Measurements from ENCODE around the gene VAV1. TPM values are rescaled to one million over a fixed set of nuclear protein-coding genes. Genes with fewer than 3 reads are reported as not detected.
A peak's percentile ranks its signal among the peaks of the same experiment; 100 is the strongest.

The VAV1 gene
- total RNA-seq, 2 experiments from 2014 or later: 77.9 to 84.5 TPM

DNA sequence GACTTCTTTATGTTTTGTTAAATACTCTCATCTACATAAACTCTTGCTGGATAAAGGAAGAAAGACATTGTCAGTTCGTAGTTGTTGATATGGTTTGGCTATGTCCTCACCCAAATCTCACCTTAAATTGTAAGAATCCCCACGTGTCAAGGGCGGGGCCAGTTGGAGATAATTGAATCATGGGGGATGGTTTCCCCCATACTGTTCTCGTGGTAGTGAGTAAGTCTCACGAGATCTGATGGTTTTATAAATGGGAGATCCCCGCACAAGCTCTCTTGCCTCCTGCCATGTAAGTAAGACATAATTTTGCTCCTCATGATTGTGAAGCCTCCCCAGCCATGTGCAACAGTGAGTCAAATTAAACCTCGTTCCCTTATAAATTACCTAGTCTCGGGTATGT lies 118.4 kb downstream of the VAV1 start:
- POLR2A ChIA-PET: no interaction called here
- H3K36me3 Mint-ChIP-seq: peaks cover 26% of the 10 kb centered on the region
- H3K27ac Mint-ChIP-seq: peak overlapping the region; percentile 82
- DNase-seq: peak; percentile 72
- intact Hi-C loops (cut with micrococcal nuclease): no loop called here
- H3K4me3 Mint-ChIP-seq: peak overlapping the region; percentile 22
- peaks cover 41% of the 10 kb centered on the region for H3K9me3 Mint-ChIP-seq
- CTCF ChIA-PET: interaction anchor here (0.6 to 1.6 kb wide), 5 partner anchors 27 to 843 kb away, joined by 3 to 5 read pairs (median 4); no protein-coding TSS in a partner anchor
- H3K4me1 Mint-ChIP-seq (ENCODE audit: low read depth): peaks cover 70% of the 10 kb centered on the region
- H3K27me3 Mint-ChIP-seq: no peaks in the 10 kb centered on the region

DNA sequence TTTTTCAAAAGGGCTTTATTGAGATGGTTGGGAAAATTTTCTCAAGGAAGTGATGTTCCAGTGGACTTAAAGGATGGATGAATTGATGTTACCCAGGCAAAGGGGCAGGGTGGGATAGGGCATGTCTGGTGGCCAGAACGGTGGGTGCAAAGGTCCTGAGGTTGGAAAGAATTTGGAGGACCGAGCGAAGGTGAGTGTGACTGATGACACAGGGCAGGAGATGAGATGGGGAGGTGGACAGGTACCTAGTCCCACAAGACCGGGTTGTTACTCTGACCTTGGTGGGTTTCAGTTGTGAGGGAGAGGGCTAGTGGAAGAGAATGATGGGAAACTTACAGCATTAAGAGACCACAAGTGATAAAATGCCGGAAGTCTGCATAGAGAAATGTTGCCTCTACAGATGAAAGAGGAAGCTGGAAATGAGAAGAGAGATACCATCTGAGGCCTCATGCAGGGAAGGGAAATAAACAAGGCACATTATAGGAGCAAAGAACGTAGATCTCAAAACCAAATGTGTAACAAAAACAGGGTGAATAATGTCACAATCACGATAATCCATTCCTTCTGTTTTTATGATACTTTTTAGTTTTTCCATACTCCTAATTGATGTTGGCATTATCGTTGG lies 119.4 kb downstream of the VAV1 start:
- Mint-ChIP-seq H3K27me3 (no peaks in the 10 kb centered on the region), H3K36me3 (peaks cover 32% of the 10 kb centered on the region), H3K27ac (peak overlapping the region; percentile 85), H3K4me1 (ENCODE audit: low read depth) (peaks cover 65% of the 10 kb centered on the region), H3K9me3 (peaks cover 45% of the 10 kb centered on the region), H3K4me3 (peak overlapping the region; percentile 44)
- peak; percentile 10 for DNase-seq
- ChIA-PET CTCF (no interaction called here), POLR2A (no interaction called here)
- intact Hi-C loops (cut with micrococcal nuclease): no loop called here

DNA sequence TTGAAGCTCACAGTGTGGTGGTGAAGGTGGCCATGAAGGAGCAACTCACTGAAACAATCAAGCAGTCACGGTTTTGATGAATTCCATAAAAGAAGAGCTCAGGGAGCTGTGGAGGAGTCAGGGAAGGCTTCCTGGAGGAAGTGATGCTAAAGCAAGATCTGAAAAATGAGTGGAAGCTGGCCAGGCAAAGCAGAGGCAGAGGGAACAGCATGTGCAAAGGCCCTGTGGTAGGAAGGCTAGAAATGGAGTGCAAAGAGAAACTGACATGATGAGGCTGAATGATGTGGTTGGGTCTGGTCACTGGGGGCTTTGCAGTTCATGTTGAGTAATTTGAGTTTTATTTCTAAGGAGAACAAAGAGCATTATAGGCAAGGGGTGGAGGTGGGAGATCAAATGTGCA lies 121.8 kb downstream of the VAV1 start:
- H3K9me3 Mint-ChIP-seq: peaks cover 53% of the 10 kb centered on the region
- ChIA-PET CTCF (no interaction called here), POLR2A (no interaction called here)
- no peaks in the 10 kb centered on the region for H3K27me3 Mint-ChIP-seq
- no peak overlapping the region for H3K27ac Mint-ChIP-seq
- peaks cover 43% of the 10 kb centered on the region for H3K4me1 Mint-ChIP-seq (ENCODE audit: low read depth)
- no peak overlapping the region for H3K4me3 Mint-ChIP-seq
- intact Hi-C loops (cut with micrococcal nuclease): no loop called here
- peaks cover 51% of the 10 kb centered on the region for H3K36me3 Mint-ChIP-seq
- DNase-seq: no peak

- Mint-ChIP-seq H3K27me3 (no peaks in the 10 kb centered on the region), H3K4me3 (no peak overlapping the region), H3K9me3 (peaks cover 42% of the 10 kb centered on the region), H3K4me1 (ENCODE audit: low read depth) (no peaks in the 10 kb centered on the region), H3K36me3 (peaks cover 41% of the 10 kb centered on the region), H3K27ac (no peak overlapping the region)
- DNase-seq: no peak
- intact Hi-C loops (cut with micrococcal nuclease): no loop called here
- CTCF ChIA-PET: no interaction called here
- POLR2A ChIA-PET: no interaction called here
Observed at GRCh38 chr19:6903446-6903845, 130.9 kb downstream of the VAV1 start.

- no peak overlapping the region for H3K27ac Mint-ChIP-seq
- H3K36me3 Mint-ChIP-seq: peaks cover 22% of the 10 kb centered on the region
- no peak overlapping the region for H3K4me3 Mint-ChIP-seq
- H3K9me3 Mint-ChIP-seq: peaks cover 22% of the 10 kb centered on the region
- ChIA-PET POLR2A (no interaction called here), CTCF (no interaction called here)
- H3K27me3 Mint-ChIP-seq: no peaks in the 10 kb centered on the region
- H3K4me1 Mint-ChIP-seq (ENCODE audit: low read depth): no peaks in the 10 kb centered on the region
- intact Hi-C loops (cut with micrococcal nuclease): no loop called here
- DNase-seq: no peak
Observed at GRCh38 chr19:6906559-6907060, 134.1 kb downstream of the VAV1 start.

Small RNA genes within 50 kb of the gene (microRNA-seq; reads per million reads assigned to microRNA genes)
- gene MIR6791 (ENCODE audit: borderline microRNAs expressed, borderline number of aligned reads, borderline replicate concordance): not detected

Other genes starting within 250 kb of the VAV1 start
- 1 to 10 TPM; 1.2 to 1.4 TPM for gene TNFSF9, start 241.7 kb upstream of the VAV1 start, total RNA-seq
- gene CD70, start 181.6 kb upstream of the VAV1 start, total RNA-seq: 10 to 100 TPM in 1 of 2 experiments, 1 to 10 TPM in 1; 8.4 to 10.7 TPM
- gene TNFSF14, start 102.5 kb upstream of the VAV1 start, total RNA-seq: 10 to 100 TPM; 36.5 to 38.6 TPM
- 1 to 10 TPM; 1.2 to 2.4 TPM for gene C3, start 52.1 kb upstream of the VAV1 start, total RNA-seq
- gene GPR108, start 35.1 kb upstream of the VAV1 start, total RNA-seq: 10 to 100 TPM; 72.1 to 75.4 TPM
- 10 to 100 TPM; 55.9 to 56.2 TPM for gene TRIP10, start 33.0 kb upstream of the VAV1 start, total RNA-seq
- 10 to 100 TPM; 17.1 to 18.2 TPM for gene SH2D3A, start 5.3 kb upstream of the VAV1 start, total RNA-seq
- 1 to 10 TPM; 6.6 to 6.8 TPM for gene ADGRE1, start 114.9 kb downstream of the VAV1 start, total RNA-seq
- not detected for gene MBD3L2B, start 248.7 kb downstream of the VAV1 start, total RNA-seq

Data from activated CD4-positive, alpha-beta memory T cell treated with anti-CD3 and anti-CD28 coated beads for 36 hours (primary cell).